ENCODE data around the gene LMO4. TPM values are rescaled to one million over a fixed set of nuclear protein-coding genes. Genes with fewer than 3 reads are reported as not detected.

LMO4 gene
- 85.6 and 102 TPM in 2 replicates for polyA plus RNA-seq (2014; cell fraction: cytosol; rRNA removed)
- 61.2 and 68.9 TPM in 2 replicates for polyA plus RNA-seq (2014; cell fraction: nucleus; rRNA removed)

GRCh38 chr1:87328272-87329050 lies at the start of gene LMO4:
Gene LMO4, plus strand, starts transcription at chr1:87328880. Its CDS starts 3,136 bp downstream, at chr1:87332016.
- DNase-seq (ENCODE audit: low spot score), result peak; percentile 96

- no peak for DNase-seq (ENCODE audit: low spot score)
Observed at GRCh38 chr1:87279536-87279875, 49.2 kb upstream of the LMO4 start.

- DNase-seq (ENCODE audit: low spot score), result no peak
Observed at GRCh38 chr1:87279966-87280535, 48.6 kb upstream of the LMO4 start.

- DNase-seq (ENCODE audit: low spot score), result peak; percentile 70
Observed at GRCh38 chr1:87284456-87285240, 44.0 kb upstream of the LMO4 start.

- DNase-seq (ENCODE audit: low spot score), result no peak
Observed at GRCh38 chr1:87291107-87291506, 37.6 kb upstream of the LMO4 start.

- DNase-seq (ENCODE audit: low spot score), result peak; percentile 71
Observed at GRCh38 chr1:87292684-87293493, 35.8 kb upstream of the LMO4 start.

- no peak for DNase-seq (ENCODE audit: low spot score)
Observed at GRCh38 chr1:87294633-87295032, 34.0 kb upstream of the LMO4 start.

- no peak for DNase-seq (ENCODE audit: low spot score)
Observed at GRCh38 chr1:87295445-87296110, 33.1 kb upstream of the LMO4 start.

GRCh38 chr1:87296206-87296605 lies 32.5 kb upstream of the LMO4 start:
- no peak for DNase-seq (ENCODE audit: low spot score)

- DNase-seq (ENCODE audit: low spot score), result peak; percentile 45
Observed at GRCh38 chr1:87299661-87300060, 29.0 kb upstream of the LMO4 start.

GRCh38 chr1:87300628-87301027 lies 28.1 kb upstream of the LMO4 start:
- DNase-seq (ENCODE audit: low spot score), result no peak

GRCh38 chr1:87305151-87305550 lies 23.5 kb upstream of the LMO4 start:
- DNase-seq (ENCODE audit: low spot score), result peak; percentile 61

GRCh38 chr1:87305762-87306161 lies 22.9 kb upstream of the LMO4 start:
- DNase-seq (ENCODE audit: low spot score), result peak; percentile 71

GRCh38 chr1:87307306-87307705 lies 21.4 kb upstream of the LMO4 start:
- DNase-seq (ENCODE audit: low spot score), result no peak

GRCh38 chr1:87307931-87308330 lies 20.7 kb upstream of the LMO4 start:
- DNase-seq (ENCODE audit: low spot score), result no peak

GRCh38 chr1:87314091-87314490 lies 14.6 kb upstream of the LMO4 start:
- DNase-seq (ENCODE audit: low spot score), result no peak

GRCh38 chr1:87318056-87318650 lies 10.5 kb upstream of the LMO4 start:
- DNase-seq (ENCODE audit: low spot score), result no peak

GRCh38 chr1:87318806-87319205 lies 9.9 kb upstream of the LMO4 start:
- no peak for DNase-seq (ENCODE audit: low spot score)

GRCh38 chr1:87325982-87326738 lies 2.5 kb upstream of the LMO4 start:
- DNase-seq (ENCODE audit: low spot score), result peak; percentile 59

Data from SK-N-DZ (cell line).